ENCODE results near the gene TFPI2.

The TFPI2 gene

GRCh38 chr7:93906267-93906666 lies 15.7 kb upstream of the TFPI2 start, which contains the start of gene GNGT1:
Gene GNGT1, plus strand, starts transcription at chr7:93906567. Its CDS starts 180 bp downstream, at chr7:93906747.
- DNase-seq = no peak

GRCh38 chr7:93902777-93903423 lies 12.3 kb upstream of the TFPI2 start:
- no peak for DNase-seq

- DNase-seq = no peak
These were observed 7.1 kb upstream of the TFPI2 start for GRCh38 chr7:93897680-93898079.

- DNase-seq = no peak
These were observed 5.5 kb upstream of the TFPI2 start for GRCh38 chr7:93895859-93896600.

- DNase-seq = no peak
These were observed 4.5 kb upstream of the TFPI2 start for GRCh38 chr7:93894966-93895640.

- DNase-seq = no peak
These were observed 3.9 kb upstream of the TFPI2 start for GRCh38 chr7:93894426-93894825.

GRCh38 chr7:93890041-93890463 lies 501 bp downstream of the TFPI2 start:
- DNase-seq = no peak

GRCh38 chr7:93889261-93889660 lies 1.3 kb downstream of the TFPI2 start:
- DNase-seq = no peak

GRCh38 chr7:93884541-93884940 lies 6.0 kb downstream of the TFPI2 start:
- DNase-seq = no peak

GRCh38 chr7:93883917-93884345 lies 6.6 kb downstream of the TFPI2 start:
- DNase-seq = no peak

- DNase-seq = no peak
These were observed 7.3 kb downstream of the TFPI2 start for GRCh38 chr7:93883078-93883916.

GRCh38 chr7:93882468-93882867 lies 8.1 kb downstream of the TFPI2 start:
- no peak for DNase-seq

- no peak for DNase-seq
These were observed 11.2 kb downstream of the TFPI2 start for GRCh38 chr7:93879356-93879755.

- DNase-seq = no peak
These were observed 12.8 kb downstream of the TFPI2 start for GRCh38 chr7:93877742-93878141.

- DNase-seq = no peak
These were observed 16.5 kb downstream of the TFPI2 start for GRCh38 chr7:93873998-93874574.

GRCh38 chr7:93866886-93867285 lies 23.7 kb downstream of the TFPI2 start:
- no peak for DNase-seq

- no peak for DNase-seq
These were observed 27.9 kb downstream of the TFPI2 start for GRCh38 chr7:93862651-93863050.

- DNase-seq = no peak
These were observed 29.1 kb downstream of the TFPI2 start for GRCh38 chr7:93861325-93861949.

GRCh38 chr7:93860261-93860660 lies 30.3 kb downstream of the TFPI2 start:
- no peak for DNase-seq

GRCh38 chr7:93858857-93859256 lies 31.7 kb downstream of the TFPI2 start:
- no peak for DNase-seq

- DNase-seq = no peak
These were observed 34.2 kb downstream of the TFPI2 start for GRCh38 chr7:93856323-93856722.

GRCh38 chr7:93855797-93856196 lies 34.8 kb downstream of the TFPI2 start:
- DNase-seq = no peak

All from activated CD4-positive, alpha-beta T cell treated with anti-CD3 and anti-CD28 coated beads for 4 hours (primary cell).